GM19467 (cell line): ENCODE data around the gene RAC2.
"Not testable (repeated sequence)": the region's sequence is repeated elsewhere in the genome, so short reads cannot be mapped to it uniquely, and the experiment has no call there.

ENCODE experiments used
- ATAC-seq: cut with Tn5 transposase; IDR thresholded peaks from one replicate; pipeline ENCODE4 v1.9.1; 2021; ENCODE audit warnings: mild to moderate bottlenecking, moderate library complexity; ENCODE audit not compliant: unreplicated experiment

RAC2 gene

GRCh38 chr22:37235897-37236607, 8.0 kb downstream of the RAC2 start:
- no peak for ATAC-seq

- ATAC-seq, result no peak
Observed at GRCh38 chr22:37234736-37235711, 9.0 kb downstream of the RAC2 start.

- no peak for ATAC-seq
Observed at GRCh38 chr22:37233751-37234631, 10.1 kb downstream of the RAC2 start.

GRCh38 chr22:37233371-37233750, 10.7 kb downstream of the RAC2 start:
- ATAC-seq, result not testable (repeated sequence)

DNA sequence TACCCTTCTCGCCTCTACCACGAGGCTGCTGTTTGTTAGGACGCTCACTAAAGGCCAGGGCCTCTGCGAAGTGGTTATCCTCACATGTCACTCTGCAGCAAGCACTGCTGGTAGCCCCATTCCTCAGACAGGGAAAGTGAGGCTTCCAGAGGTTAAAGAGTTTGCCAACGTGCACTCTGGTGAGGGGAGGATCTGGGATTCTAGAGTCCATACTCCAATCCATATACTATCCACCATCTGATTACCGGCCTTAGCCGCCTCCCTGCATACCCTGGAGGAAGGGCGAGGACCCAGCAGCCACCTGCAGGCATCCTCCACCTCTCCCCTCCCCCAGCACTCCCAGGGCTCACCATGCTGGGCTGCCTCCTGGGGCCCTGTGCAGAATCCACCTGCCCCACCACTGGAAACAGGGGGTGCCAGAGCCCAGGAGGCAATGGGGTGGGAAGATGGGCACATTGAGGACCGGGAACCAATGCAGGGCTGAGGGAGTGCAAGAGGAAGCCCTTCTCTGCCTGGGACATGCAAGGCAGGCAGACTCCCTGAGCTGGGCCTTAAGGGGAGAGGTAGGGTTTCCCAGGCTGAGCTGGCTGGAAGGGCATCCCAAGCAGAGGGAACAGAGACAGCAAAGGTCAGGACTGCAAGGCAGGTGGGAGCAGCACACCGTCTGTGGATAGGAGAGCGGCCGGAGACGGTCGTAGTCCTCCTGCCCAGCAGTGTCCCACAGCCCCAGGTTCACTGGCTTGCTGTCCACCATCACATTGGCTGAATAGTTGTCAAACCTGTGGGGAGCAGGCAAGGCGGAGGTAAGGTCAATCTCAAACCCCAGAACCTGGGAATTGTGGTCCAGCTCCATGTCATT, 11.7 kb downstream of the RAC2 start:
- ATAC-seq, result no peak

- ATAC-seq, result no peak
Observed at GRCh38 chr22:37231406-37232139, 12.5 kb downstream of the RAC2 start.

GRCh38 chr22:37230673-37231405, 13.2 kb downstream of the RAC2 start:
- no peak for ATAC-seq

- peak; percentile 55 for ATAC-seq
Observed at GRCh38 chr22:37229805-37230672, 14.0 kb downstream of the RAC2 start.

- ATAC-seq, result no peak
Observed at GRCh38 chr22:37229012-37229804, 14.9 kb downstream of the RAC2 start.

DNA sequence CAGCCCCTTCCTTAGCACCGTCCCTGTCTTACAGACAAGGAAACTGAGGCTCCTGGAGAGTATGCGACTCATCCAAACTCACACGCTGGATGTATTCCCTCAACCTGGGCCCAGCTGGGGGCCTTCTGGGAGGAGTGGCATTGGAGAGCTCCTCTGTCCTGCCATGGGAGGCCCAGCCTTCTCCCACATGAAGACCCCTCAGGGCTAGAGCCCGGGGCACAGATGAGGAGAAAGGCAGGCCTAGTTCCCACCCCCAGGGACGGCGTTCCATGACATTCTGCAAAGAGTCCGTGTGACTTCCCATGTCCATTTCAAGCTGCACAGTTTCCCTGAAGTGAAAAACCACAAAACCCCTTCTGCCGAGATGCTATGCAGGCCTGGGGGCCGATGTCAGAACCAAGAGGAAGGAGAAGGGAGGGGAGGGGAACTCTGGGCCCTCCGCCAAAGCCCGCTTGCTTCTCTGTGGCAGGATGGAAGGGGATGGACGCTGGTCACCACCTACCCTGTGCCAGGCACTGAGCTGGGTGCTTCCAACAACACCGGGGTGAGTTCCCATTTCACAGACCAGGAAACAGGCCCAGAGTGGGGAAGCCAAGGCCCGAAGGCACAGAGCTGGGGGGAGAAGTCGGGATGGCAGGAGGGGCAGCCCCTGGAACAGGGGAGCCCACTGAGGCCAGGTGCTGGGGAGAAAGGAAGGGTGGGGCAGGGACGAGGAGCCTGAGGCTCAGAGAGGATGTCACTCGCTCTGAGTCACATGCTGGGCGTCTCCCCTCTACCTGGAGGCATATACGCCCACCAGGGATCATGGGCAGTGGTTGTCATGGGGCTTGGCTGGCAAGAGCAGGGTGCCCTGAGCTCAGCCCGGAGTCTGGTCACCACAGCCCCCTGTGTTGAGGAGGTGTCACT, 15.7 kb downstream of the RAC2 start:
- ATAC-seq, result no peak

- no peak for ATAC-seq
Observed at GRCh38 chr22:37226514-37226913, 17.6 kb downstream of the RAC2 start.

- ATAC-seq, result no peak
Observed at GRCh38 chr22:37226087-37226486, 18.0 kb downstream of the RAC2 start.

GRCh38 chr22:37225481-37225880, 18.6 kb downstream of the RAC2 start:
- no peak for ATAC-seq

GRCh38 chr22:37224757-37225420, 19.2 kb downstream of the RAC2 start:
- no peak for ATAC-seq

- ATAC-seq, result peak; percentile 42
Observed at GRCh38 chr22:37223965-37224551, 20.0 kb downstream of the RAC2 start.
